HEK293 (cell line): ENCODE measurements around the gene HLA-DQA1.

ENCODE experiments used
- AEBP2 ChIP-seq: fragments of 450-650 bp; formaldehyde crosslinking; IDR thresholded peaks from 2 replicates; pipeline ENCODE4 v1.5.1; 2016; ENCODE audit warnings: missing biosample characterization, missing genetic modification characterization, borderline replicate concordance
- ATF2 ChIP-seq: fragments of 450-650 bp; formaldehyde crosslinking; IDR thresholded peaks from 2 replicates; pipeline ENCODE4 v1.5.1; 2016; ENCODE audit warnings: missing biosample characterization, missing genetic modification characterization, low read depth
- CTCF ChIP-seq: fragments of 450-650 bp; formaldehyde crosslinking; IDR thresholded peaks from 2 replicates; pipeline ENCODE4 v1.5.1; 2016; ENCODE audit warnings: missing biosample characterization, missing genetic modification characterization
- GLI4 ChIP-seq: fragments of 450-650 bp; formaldehyde crosslinking; IDR thresholded peaks from 2 replicates; pipeline ENCODE4 v1.5.1; 2016; ENCODE audit warnings: missing biosample characterization, missing genetic modification characterization
- HOXA7 ChIP-seq: sonication (generic); formaldehyde crosslinking; IDR thresholded peaks from 2 replicates; pipeline ENCODE4 v1.8.1; 2022; ENCODE audit warnings: missing genetic modification reagents, borderline replicate concordance
- KLF16 ChIP-seq: fragments of 450-650 bp; formaldehyde crosslinking; IDR thresholded peaks from 2 replicates; pipeline ENCODE4 v1.5.1; 2017; ENCODE audit warnings: missing biosample characterization, missing genetic modification characterization
- PRDM4 ChIP-seq: fragments of 450-650 bp; formaldehyde crosslinking; IDR thresholded peaks from 2 replicates; pipeline ENCODE4 v1.5.1; 2017; ENCODE audit warnings: missing biosample characterization, missing genetic modification characterization
- REST ChIP-seq: fragments of 450-650 bp; formaldehyde crosslinking; IDR thresholded peaks from 2 replicates; pipeline ENCODE4 v1.5.1; 2016; ENCODE audit warnings: missing biosample characterization, missing genetic modification characterization
- ZFP41 ChIP-seq: fragments of 450-650 bp; formaldehyde crosslinking; IDR thresholded peaks from 2 replicates; pipeline ENCODE4 v1.5.1; 2016; ENCODE audit warnings: missing biosample characterization, missing genetic modification characterization, borderline replicate concordance
- ZIC2 ChIP-seq: fragments of 450-650 bp; formaldehyde crosslinking; IDR thresholded peaks from 2 replicates; pipeline ENCODE4 v1.5.1; 2016; ENCODE audit warnings: missing biosample characterization, missing genetic modification characterization
- ZNF239 ChIP-seq: fragments of 450-650 bp; formaldehyde crosslinking; IDR thresholded peaks from 2 replicates; pipeline ENCODE4 v1.5.1; 2016; ENCODE audit warnings: missing biosample characterization, missing genetic modification characterization
- ZNF248 ChIP-seq: fragments of 450-650 bp; formaldehyde crosslinking; IDR thresholded peaks from 2 replicates; pipeline ENCODE4 v1.5.1; 2017; ENCODE audit warnings: missing biosample characterization, missing genetic modification characterization
- ZNF311 ChIP-seq: fragments of 450-650 bp; formaldehyde crosslinking; IDR thresholded peaks from 2 replicates; pipeline ENCODE4 v1.5.1; 2017; ENCODE audit warnings: missing biosample characterization, missing genetic modification characterization, borderline replicate concordance
- ZNF792 ChIP-seq: fragments of 450-650 bp; formaldehyde crosslinking; IDR thresholded peaks from 2 replicates; pipeline ENCODE4 v1.5.1; 2016; ENCODE audit warnings: missing biosample characterization, missing genetic modification characterization

- TF ChIP-seq CTCF (tag by site-specific recombination) = no peak
- no peak for TF ChIP-seq ZIC2 (tag by site-specific recombination)
- TF ChIP-seq REST = no peak
- no peak for TF ChIP-seq ZNF792 (tag by site-specific recombination)
- TF ChIP-seq GLI4 = no peak
- TF ChIP-seq ZFP41 = no peak
- TF ChIP-seq ATF2 (tag by site-specific recombination) = no peak
- no peak for TF ChIP-seq AEBP2
- TF ChIP-seq HOXA7 = no peak
- TF ChIP-seq ZNF248 (tag by site-specific recombination) = no peak
- TF ChIP-seq KLF16 (tag by site-specific recombination) = no peak
- no peak for TF ChIP-seq PRDM4 (tag by site-specific recombination)
- TF ChIP-seq ZNF239 (tag by site-specific recombination) = no peak
- TF ChIP-seq ZNF311 (tag by site-specific recombination) = no peak
These were observed 28.8 kb upstream of the HLA-DQA1 start for GRCh38 chr6:32608362-32608761.
